Stimulated activated naive CD8-positive, alpha-beta T cell treated with anti-CD3 and anti-CD28 coated beads, Interleukin-15, amount 100 ng/mL, for 72 hours (primary cell): Measurements from ENCODE around the gene ACAA1.
A peak's percentile ranks its signal among the peaks of the same experiment; 100 is the strongest.

ENCODE experiments used
- ATAC-seq: fragments of 150-1000 bp; cut with Tn5 transposase; 2 replicates; pipeline ENCODE4 v1.10.0; 2021; ENCODE audit warnings: mild to moderate bottlenecking, moderate library complexity
- DNase-seq, 2 donors: peaks; one replicate each; pipeline ENCODE4 v3.0.0; 2021 to 2022
- H3K27ac Mint-ChIP-seq, 2 donors: one replicate each; pipeline ENCODE4 v1.8.0; 2022; ENCODE audit warnings: mild to moderate bottlenecking in 2 of 2, mixed read lengths in 2 of 2, moderate library complexity in 2 of 2
- H3K27me3 Mint-ChIP-seq: one replicate; pipeline ENCODE4 v1.8.0; 2022; ENCODE audit warnings: mixed read lengths
- H3K4me1 Mint-ChIP-seq: one replicate; pipeline ENCODE4 v1.8.0; 2022; ENCODE audit warnings: mild to moderate bottlenecking, mixed read lengths
- H3K4me3 Mint-ChIP-seq, 2 donors: one replicate each; pipeline ENCODE4 v1.8.0; 2022; ENCODE audit warnings: mild to moderate bottlenecking in 2 of 2, mixed read lengths in 2 of 2, moderate library complexity in 1 of 2
- H3K9me3 Mint-ChIP-seq, 2 donors: one replicate each; pipeline ENCODE4 v1.8.0; 2022; ENCODE audit warnings: mixed read lengths in 2 of 2

Gene ACAA1

GRCh38 chr3:38119821-38120692 is 16.9 kb downstream of the ACAA1 start:
- H3K9me3 Mint-ChIP-seq = no peaks in the 10 kb centered on the region
- peak overlapping the region; percentile 21 to 77 for H3K27ac Mint-ChIP-seq
- H3K27me3 Mint-ChIP-seq = no peaks in the 10 kb centered on the region
- H3K4me3 Mint-ChIP-seq = no peak overlapping the region
- ATAC-seq = no peak
- peaks cover 25% of the 10 kb centered on the region for H3K4me1 Mint-ChIP-seq
- DNase-seq = no peak

GRCh38 chr3:38119248-38119544 is 17.7 kb downstream of the ACAA1 start:
- H3K4me3 Mint-ChIP-seq = no peak overlapping the region
- H3K9me3 Mint-ChIP-seq = no peaks in the 10 kb centered on the region
- no peak for DNase-seq
- peaks cover 27% of the 10 kb centered on the region for H3K4me1 Mint-ChIP-seq
- no peaks in the 10 kb centered on the region for H3K27me3 Mint-ChIP-seq
- H3K27ac Mint-ChIP-seq = no peak overlapping the region
- no peak for ATAC-seq

GRCh38 chr3:38118421-38119247 is 18.3 kb downstream of the ACAA1 start:
- peak overlapping the region in 1 of 2 donors; percentile 15 for H3K27ac Mint-ChIP-seq
- H3K4me1 Mint-ChIP-seq = peaks cover 27% of the 10 kb centered on the region
- no peak overlapping the region for H3K4me3 Mint-ChIP-seq
- H3K9me3 Mint-ChIP-seq = no peaks in the 10 kb centered on the region
- H3K27me3 Mint-ChIP-seq = no peaks in the 10 kb centered on the region
- DNase-seq (no peak), ATAC-seq (no peak)

GRCh38 chr3:38117748-38118420 is 19.0 kb downstream of the ACAA1 start:
- DNase-seq (peak; percentile 70 to 79), ATAC-seq (peak; percentile 85)
- no peaks in the 10 kb centered on the region for H3K9me3 Mint-ChIP-seq
- H3K27me3 Mint-ChIP-seq = no peaks in the 10 kb centered on the region
- H3K4me3 Mint-ChIP-seq = no peak overlapping the region
- H3K4me1 Mint-ChIP-seq = peaks cover 22% of the 10 kb centered on the region
- H3K27ac Mint-ChIP-seq = no peak overlapping the region

- ATAC-seq (no peak), DNase-seq (no peak)
- Mint-ChIP-seq H3K27me3 (no peaks in the 10 kb centered on the region), H3K4me1 (peaks cover 18% of the 10 kb centered on the region), H3K4me3 (no peak overlapping the region), H3K27ac (peak overlapping the region in 1 of 2 donors; percentile 38), H3K9me3 (no peaks in the 10 kb centered on the region)
These were observed 19.7 kb downstream of the ACAA1 start for GRCh38 chr3:38117163-38117716.

- no peak overlapping the region for H3K27ac Mint-ChIP-seq
- H3K4me1 Mint-ChIP-seq = peaks cover 18% of the 10 kb centered on the region
- ATAC-seq = no peak
- H3K27me3 Mint-ChIP-seq = no peaks in the 10 kb centered on the region
- no peak overlapping the region for H3K4me3 Mint-ChIP-seq
- H3K9me3 Mint-ChIP-seq = no peaks in the 10 kb centered on the region
- no peak for DNase-seq
These were observed 20.3 kb downstream of the ACAA1 start for GRCh38 chr3:38116471-38117162.

- no peak overlapping the region for H3K4me3 Mint-ChIP-seq
- ATAC-seq = no peak
These were observed 21.1 kb downstream of the ACAA1 start for GRCh38 chr3:38115645-38116427.

GRCh38 chr3:38114875-38115644 is 21.9 kb downstream of the ACAA1 start:
- no peaks in the 10 kb centered on the region for H3K9me3 Mint-ChIP-seq
- DNase-seq (no peak), ATAC-seq (no peak)
- H3K4me3 Mint-ChIP-seq = no peak overlapping the region
- no peaks in the 10 kb centered on the region for H3K27me3 Mint-ChIP-seq
- peak overlapping the region; percentile 65 to 81 for H3K27ac Mint-ChIP-seq
- peaks cover 18% of the 10 kb centered on the region for H3K4me1 Mint-ChIP-seq

More at GRCh38 chr3:38115645-38116427, 21.1 kb downstream of the ACAA1 start:
- H3K4me1 Mint-ChIP-seq = peaks cover 18% of the 10 kb centered on the region
- peak overlapping the region; percentile 15 to 81 for H3K27ac Mint-ChIP-seq
- no peaks in the 10 kb centered on the region for H3K9me3 Mint-ChIP-seq
- no peak for DNase-seq
- no peaks in the 10 kb centered on the region for H3K27me3 Mint-ChIP-seq

GRCh38 chr3:38114052-38114874 is 22.7 kb downstream of the ACAA1 start:
- Mint-ChIP-seq H3K27me3 (no peaks in the 10 kb centered on the region), H3K4me1 (peaks cover 18% of the 10 kb centered on the region), H3K9me3 (no peaks in the 10 kb centered on the region), H3K4me3 (no peak overlapping the region), H3K27ac (peak overlapping the region in 1 of 2 donors; percentile 65)
- no peak for DNase-seq
- ATAC-seq = no peak

- Mint-ChIP-seq H3K4me1 (peaks cover 12% of the 10 kb centered on the region), H3K27ac (no peak overlapping the region), H3K27me3 (no peaks in the 10 kb centered on the region), H3K9me3 (no peaks in the 10 kb centered on the region), H3K4me3 (no peak overlapping the region)
- DNase-seq (no peak), ATAC-seq (no peak)
These were observed 24.6 kb downstream of the ACAA1 start for GRCh38 chr3:38112378-38112761.

GRCh38 chr3:38111696-38112377 is 25.1 kb downstream of the ACAA1 start:
- H3K9me3 Mint-ChIP-seq = no peaks in the 10 kb centered on the region
- H3K27ac Mint-ChIP-seq = no peak overlapping the region

GRCh38 chr3:38111201-38111600 is 25.7 kb downstream of the ACAA1 start:
- no peak for DNase-seq
- no peak for ATAC-seq
- no peak overlapping the region for H3K4me3 Mint-ChIP-seq
- no peaks in the 10 kb centered on the region for H3K27me3 Mint-ChIP-seq
- peaks cover 12% of the 10 kb centered on the region for H3K4me1 Mint-ChIP-seq
- no peak overlapping the region for H3K27ac Mint-ChIP-seq
- H3K9me3 Mint-ChIP-seq = no peaks in the 10 kb centered on the region

More at GRCh38 chr3:38111696-38112377, 25.1 kb downstream of the ACAA1 start:
- DNase-seq (no peak), ATAC-seq (no peak)
- Mint-ChIP-seq H3K4me3 (no peak overlapping the region), H3K27me3 (no peaks in the 10 kb centered on the region), H3K4me1 (peaks cover 12% of the 10 kb centered on the region)
